ENCODE measurements around the gene OTOG.

The OTOG gene

GRCh38 chr11:17550450-17551346 is 3.6 kb downstream of the OTOG start:
- H3K9me3 ChIP-seq (ENCODE audit: low read depth, low read length): no peaks in the 10 kb centered on the region
- no peak overlapping the region for H3K27ac ChIP-seq
- TF ChIP-seq EZH2 (IDR thresholded peaks at IDR 0.05): no peak
- TF ChIP-seq FOXP2 (optimal IDR thresholded peaks at IDR 0.05; ENCODE audit: control extremely low read depth, extremely low read length, insufficient read depth): no peak
- TF ChIP-seq POLR2AphosphoS5 (IDR thresholded peaks at IDR 0.05; ENCODE audit: borderline replicate concordance, low read depth, low read length): no peak
- no peak overlapping the region for H3K9ac ChIP-seq (ENCODE audit: insufficient read length)
- DNase-seq (ENCODE audit: low read depth, low spot score): no peak
- H3K4me3 ChIP-seq: no peak overlapping the region
- no peaks in the 10 kb centered on the region for H3K36me3 ChIP-seq (ENCODE audit: insufficient read depth, low read length)

GRCh38 chr11:17551347-17552040 is 4.4 kb downstream of the OTOG start:
- H3K36me3 ChIP-seq (ENCODE audit: insufficient read depth, low read length): no peaks in the 10 kb centered on the region
- no peak overlapping the region for H3K4me3 ChIP-seq
- no peak overlapping the region for H3K27ac ChIP-seq
- no peak overlapping the region for H3K9ac ChIP-seq (ENCODE audit: insufficient read length)
- DNase-seq (ENCODE audit: low read depth, low spot score): no peak
- no peaks in the 10 kb centered on the region for H3K9me3 ChIP-seq (ENCODE audit: low read depth, low read length)
- no peak for TF ChIP-seq FOXP2 (optimal IDR thresholded peaks at IDR 0.05; ENCODE audit: control extremely low read depth, extremely low read length, insufficient read depth)
- no peak for TF ChIP-seq POLR2AphosphoS5 (IDR thresholded peaks at IDR 0.05; ENCODE audit: borderline replicate concordance, low read depth, low read length)
- no peak for TF ChIP-seq EZH2 (IDR thresholded peaks at IDR 0.05)

- TF ChIP-seq POLR2AphosphoS5 (IDR thresholded peaks at IDR 0.05; ENCODE audit: borderline replicate concordance, low read depth, low read length) (no peak), FOXP2 (optimal IDR thresholded peaks at IDR 0.05; ENCODE audit: control extremely low read depth, extremely low read length, insufficient read depth) (no peak), EZH2 (IDR thresholded peaks at IDR 0.05) (no peak)
- no peaks in the 10 kb centered on the region for H3K36me3 ChIP-seq (ENCODE audit: insufficient read depth, low read length)
- H3K27ac ChIP-seq: no peak overlapping the region
- no peak overlapping the region for H3K9ac ChIP-seq (ENCODE audit: insufficient read length)
- H3K9me3 ChIP-seq (ENCODE audit: low read depth, low read length): no peaks in the 10 kb centered on the region
- DNase-seq (ENCODE audit: low read depth, low spot score): no peak
- no peak overlapping the region for H3K4me3 ChIP-seq
These were observed 4.9 kb downstream of the OTOG start for GRCh38 chr11:17552041-17552355.

- Histone ChIP-seq H3K9me3 (ENCODE audit: low read depth, low read length) (no peaks in the 10 kb centered on the region), H3K4me3 (no peak overlapping the region), H3K9ac (ENCODE audit: insufficient read length) (no peak overlapping the region), H3K36me3 (ENCODE audit: insufficient read depth, low read length) (no peaks in the 10 kb centered on the region), H3K27ac (no peak overlapping the region)
- no peak for TF ChIP-seq FOXP2 (optimal IDR thresholded peaks at IDR 0.05; ENCODE audit: control extremely low read depth, extremely low read length, insufficient read depth)
- TF ChIP-seq POLR2AphosphoS5 (IDR thresholded peaks at IDR 0.05; ENCODE audit: borderline replicate concordance, low read depth, low read length): no peak
- no peak for TF ChIP-seq EZH2 (IDR thresholded peaks at IDR 0.05)
- no peak for DNase-seq (ENCODE audit: low read depth, low spot score)
These were observed 5.6 kb downstream of the OTOG start for GRCh38 chr11:17552392-17553248.

- DNase-seq (ENCODE audit: low read depth, low spot score): no peak
These were observed 6.1 kb downstream of the OTOG start for GRCh38 chr11:17553249-17553546.

GRCh38 chr11:17554487-17554886 is 7.4 kb downstream of the OTOG start:
- Histone ChIP-seq H3K27ac (no peak overlapping the region), H3K4me3 (no peak overlapping the region), H3K36me3 (ENCODE audit: insufficient read depth, low read length) (no peaks in the 10 kb centered on the region), H3K9ac (ENCODE audit: insufficient read length) (no peak overlapping the region), H3K9me3 (ENCODE audit: low read depth, low read length) (no peaks in the 10 kb centered on the region)
- TF ChIP-seq POLR2AphosphoS5 (IDR thresholded peaks at IDR 0.05; ENCODE audit: borderline replicate concordance, low read depth, low read length): no peak
- no peak for TF ChIP-seq FOXP2 (optimal IDR thresholded peaks at IDR 0.05; ENCODE audit: control extremely low read depth, extremely low read length, insufficient read depth)
- TF ChIP-seq EZH2 (IDR thresholded peaks at IDR 0.05): no peak
- DNase-seq (ENCODE audit: low read depth, low spot score): no peak

More at GRCh38 chr11:17553249-17553546, 6.1 kb downstream of the OTOG start:
- no peak for TF ChIP-seq EZH2 (IDR thresholded peaks at IDR 0.05)
- TF ChIP-seq POLR2AphosphoS5 (IDR thresholded peaks at IDR 0.05; ENCODE audit: borderline replicate concordance, low read depth, low read length): no peak
- no peak for TF ChIP-seq FOXP2 (optimal IDR thresholded peaks at IDR 0.05; ENCODE audit: control extremely low read depth, extremely low read length, insufficient read depth)
- H3K9ac ChIP-seq (ENCODE audit: insufficient read length): no peak overlapping the region
- H3K36me3 ChIP-seq (ENCODE audit: insufficient read depth, low read length): no peaks in the 10 kb centered on the region
- H3K4me3 ChIP-seq: no peak overlapping the region
- H3K9me3 ChIP-seq (ENCODE audit: low read depth, low read length): no peaks in the 10 kb centered on the region
- H3K27ac ChIP-seq: no peak overlapping the region

DNA sequence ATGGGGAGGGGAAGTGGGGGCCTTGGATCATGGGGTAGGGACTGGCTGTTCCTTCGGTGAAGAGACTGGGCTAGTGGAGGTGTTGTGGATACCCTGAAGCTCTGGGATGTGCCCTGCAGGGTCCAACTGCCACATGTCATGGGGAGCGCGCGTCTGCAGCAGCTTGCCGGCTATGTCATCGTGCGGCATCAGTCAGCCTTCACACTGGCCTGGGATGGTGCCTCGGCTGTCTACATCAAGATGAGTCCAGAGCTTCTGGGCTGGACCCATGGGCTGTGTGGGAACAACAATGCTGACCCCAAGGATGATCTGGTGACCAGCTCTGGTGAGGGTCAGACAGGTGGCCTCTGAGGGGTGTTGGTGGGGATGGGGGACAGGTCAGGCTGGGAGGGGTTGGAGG is 9.9 kb downstream of the OTOG start:
- Histone ChIP-seq H3K9ac (ENCODE audit: insufficient read length) (no peak overlapping the region), H3K36me3 (ENCODE audit: insufficient read depth, low read length) (no peaks in the 10 kb centered on the region), H3K9me3 (ENCODE audit: low read depth, low read length) (no peaks in the 10 kb centered on the region), H3K27ac (no peak overlapping the region), H3K4me3 (no peak overlapping the region)
- DNase-seq (ENCODE audit: low read depth, low spot score): no peak
- TF ChIP-seq EZH2 (IDR thresholded peaks at IDR 0.05) (no peak), FOXP2 (optimal IDR thresholded peaks at IDR 0.05; ENCODE audit: control extremely low read depth, extremely low read length, insufficient read depth) (no peak), POLR2AphosphoS5 (IDR thresholded peaks at IDR 0.05; ENCODE audit: borderline replicate concordance, low read depth, low read length) (no peak)
